K562 (cell line): ENCODE data around the gene PSMD1. TPM values are rescaled to one million over a fixed set of nuclear protein-coding genes. Genes with fewer than 3 reads are reported as not detected.

Experiments
- BHLHE40 ChIP-seq: IDR thresholded peaks from 2 replicates; pipeline ENCODE4 v1.6.1; 2011; ENCODE audit warnings: low read length, improper control_type of control experiment
- CBX8 ChIP-seq: fragments of 200-600 bp; sonication (generic); IDR thresholded peaks from 2 replicates; pipeline ENCODE4 v1.6.1; 2012; ENCODE audit warnings: borderline replicate concordance, mixed run types, low read depth, mild to moderate bottlenecking, moderate library complexity, mixed read lengths, low read length, control low read depth, inconsistent platforms; ENCODE audit not compliant: poor library complexity, severe bottlenecking; ENCODE audit errors: extremely low read depth
- CREM ChIP-seq: IDR thresholded peaks from 2 replicates; pipeline ENCODE4 v1.6.1; 2014; ENCODE audit warnings: antibody characterized with exemption, low read depth
- CXXC5 ChIP-seq: fragments of 250-450 bp; sonication (Bioruptor Pico); IDR thresholded peaks from 2 replicates; pipeline ENCODE4 v1.8.0; 2022; ENCODE audit warnings: inconsistent platforms, mild to moderate bottlenecking, moderate library complexity
- FOXK1 ChIP-seq: sonication (generic); formaldehyde crosslinking; IDR thresholded peaks from 2 replicates; pipeline ENCODE4 v1.8.0; 2022; ENCODE audit warnings: missing genetic modification reagents, mild to moderate bottlenecking, borderline replicate concordance
- GTF2F1 ChIP-seq: IDR thresholded peaks from 2 replicates; pipeline ENCODE4 v1.6.1; 2011; ENCODE audit warnings: low read depth, low read length, improper control_type of control experiment
- MXD1 ChIP-seq: fragments of 250-450 bp; sonication (Bioruptor Pico); IDR thresholded peaks from 2 replicates; pipeline ENCODE4 v1.8.0; 2021; ENCODE audit warnings: borderline replicate concordance, mild to moderate bottlenecking, moderate library complexity; ENCODE audit not compliant: poor library complexity, severe bottlenecking
- NELFE ChIP-seq: IDR thresholded peaks from 2 replicates; pipeline ENCODE4 v1.6.1; 2011; ENCODE audit warnings: mild to moderate bottlenecking; ENCODE audit not compliant: insufficient read depth, insufficient read length
- POLR2H ChIP-seq: IDR thresholded peaks from 2 replicates; pipeline ENCODE4 v1.6.1; 2016; ENCODE audit warnings: missing genetic modification characterization, low read depth, mild to moderate bottlenecking, control low read depth, missing compliant biosample characterization, moderate library complexity
- RBM14 ChIP-seq: fragments of 200-400 bp; formaldehyde crosslinking; IDR thresholded peaks from 2 replicates; pipeline ENCODE4 v1.6.1; 2018; ENCODE audit warnings: low read depth, mild to moderate bottlenecking, low read length, moderate library complexity, borderline replicate concordance; ENCODE audit not compliant: insufficient read depth
- SMARCE1 ChIP-seq: fragments of 450-650 bp; IDR thresholded peaks from 2 replicates; pipeline ENCODE4 v1.7.1; 2016; ENCODE audit warnings: mild to moderate bottlenecking
- TCFL5 ChIP-seq: fragments of 250-450 bp; sonication (Bioruptor Pico); conservative IDR thresholded peaks from 2 replicates; pipeline ENCODE4 v1.6.1; 2021; ENCODE audit warnings: mild to moderate bottlenecking, moderate library complexity, matching md5 sums
- TEAD4 ChIP-seq, 2 experiments: sonication (generic) in 1 of 2; formaldehyde crosslinking in 1 of 2; IDR thresholded peaks; 2 replicates each; pipeline versions ENCODE4 v1.6.1 to v1.8.0; 2012 to 2022; ENCODE audit warnings: borderline replicate concordance in 1 of 2, inconsistent platforms in 1 of 2, low read length in 1 of 2, mild to moderate bottlenecking in 1 of 2, missing genetic modification reagents in 1 of 2
- TFAM ChIP-seq: fragments of 250-450 bp; sonication (Bioruptor Pico); conservative IDR thresholded peaks from 2 replicates; pipeline ENCODE4 v1.5.0; 2021; ENCODE audit warnings: mild to moderate bottlenecking, moderate library complexity
- THRA ChIP-seq: fragments of 450-650 bp; IDR thresholded peaks from 2 replicates; pipeline ENCODE4 v1.6.1; 2017; ENCODE audit warnings: mild to moderate bottlenecking, moderate library complexity
- ZBTB1 ChIP-seq: sonication (generic); formaldehyde crosslinking; IDR thresholded peaks from 2 replicates; pipeline ENCODE4 v1.8.1; 2023; ENCODE audit warnings: missing genetic modification reagents, low read depth, mild to moderate bottlenecking, borderline replicate concordance
- ZNF589 ChIP-seq: fragments of 200-800 bp; sonication (Bioruptor generic); IDR thresholded peaks from 2 replicates; pipeline ENCODE4 v1.6.1; 2016; ENCODE audit warnings: low read depth, missing genetic modification characterization, missing compliant biosample characterization
- polyA plus RNA-seq, 8 experiments: library from polyadenylated mRNA; depleted of rRNA in 4 of 8; stranded (reverse) in 5 of 8; unstranded in 3 of 8; fragments of >200 nt; fragmentation: Nextera tagmentation in 2 of 8; fragmentation: Illumina TruSeq in 1 of 8; extraction: Ambion mirVana in 2 of 8; extraction: Trizol in 1 of 8; gene quantifications; 2 replicates each; pipeline versions ENCODE4 v1.2.1 to v1.2.3, GENCODE V29; 2011 to 2014; ENCODE audit warnings: inconsistent platforms in 1 of 8, missing spikeins in 1 of 8
- total RNA-seq, 7 experiments: library from RNA; depleted of rRNA in 6 of 7; stranded (reverse); fragments of >200 nt in 6 of 7; fragmentation: Illumina TruSeq in 2 of 7; extraction: Trizol in 2 of 7; gene quantifications; 2 replicates each; pipeline versions ENCODE4 v1.2.1 to v1.2.3, GENCODE V29; 2011 to 2021; ENCODE audit warnings: low replicate concordance in 1 of 7
- TF ChIP-seq, protein P1 (sequence below), 2 experiments: IDR thresholded peaks; 2 replicates each; pipeline ENCODE4 v1.6.1; 2011; ENCODE audit warnings: borderline replicate concordance in 1 of 2, control low read depth in 1 of 2, low read depth in 1 of 2, low read length in 1 of 2, mild to moderate bottlenecking in 1 of 2, mixed read lengths in 1 of 2, moderate library complexity in 1 of 2; ENCODE audit not compliant: insufficient read depth in 1 of 2, insufficient read length in 1 of 2, poor library complexity in 1 of 2, severe bottlenecking in 1 of 2; ENCODE audit errors: extremely low read depth in 1 of 2
- TF ChIP-seq, protein P2 (sequence below): fragments of 450-650 bp; conservative IDR thresholded peaks from 2 replicates; pipeline ENCODE4 v1.6.1; 2016; ENCODE audit warnings: missing genetic modification characterization, low read depth, mild to moderate bottlenecking, missing compliant biosample characterization, moderate library complexity
- TF ChIP-seq, protein P3 (sequence below): sonication (generic); formaldehyde crosslinking; IDR thresholded peaks from 2 replicates; pipeline ENCODE4 v1.8.1; 2023; ENCODE audit warnings: mild to moderate bottlenecking, missing genetic modification reagents

Gene PSMD1
- total and polyA plus RNA-seq, 9 of the 15 experiments (the other 6 are each of a cell fraction or from before 2014, with no cell fraction given): 100 to 257 (median 147) TPM

GRCh38 chr2:231181860-231182512, 125.3 kb downstream of the PSMD1 start (continued):
- TF ChIP-seq, protein P1, sequence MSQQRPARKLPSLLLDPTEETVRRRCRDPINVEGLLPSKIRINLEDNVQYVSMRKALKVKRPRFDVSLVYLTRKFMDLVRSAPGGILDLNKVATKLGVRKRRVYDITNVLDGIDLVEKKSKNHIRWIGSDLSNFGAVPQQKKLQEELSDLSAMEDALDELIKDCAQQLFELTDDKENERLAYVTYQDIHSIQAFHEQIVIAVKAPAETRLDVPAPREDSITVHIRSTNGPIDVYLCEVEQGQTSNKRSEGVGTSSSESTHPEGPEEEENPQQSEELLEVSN (IDR thresholded peaks at IDR 0.05; ENCODE audit: borderline replicate concordance in 1 of 2, extremely low read depth in 1 of 2, insufficient read depth in 1 of 2, insufficient read length in 1 of 2, low read depth in 1 of 2, low read length in 1 of 2, poor library complexity in 1 of 2, severe bottlenecking in 1 of 2): peak in 1 of 2 experiments; percentile 29
- TF ChIP-seq TFAM (CRISPR knock-in tag): no peak
- TF ChIP-seq TEAD4 (IDR thresholded peaks at IDR 0.05; ENCODE audit: low read length): no peak
- no peak for TF ChIP-seq TEAD4 (CRISPR knock-in tag; IDR thresholded peaks at IDR 0.05; ENCODE audit: borderline replicate concordance)
- no peak for TF ChIP-seq CBX8
- TF ChIP-seq NELFE: no peak
- TF ChIP-seq THRA: peak; percentile 89
- peak; percentile 71 for TF ChIP-seq CXXC5
- no peak for TF ChIP-seq TCFL5 (CRISPR knock-in tag)
- TF ChIP-seq ZNF589: 0 out of 2 replicates have a peak, but pooled peaks have one; percentile 33
- peak; percentile 30; the same call in 1 of the 2 replicates for TF ChIP-seq SMARCE1
- no peak for TF ChIP-seq RBM14
- no peak for TF ChIP-seq MXD1 (CRISPR knock-in tag)
- TF ChIP-seq, protein P2, sequence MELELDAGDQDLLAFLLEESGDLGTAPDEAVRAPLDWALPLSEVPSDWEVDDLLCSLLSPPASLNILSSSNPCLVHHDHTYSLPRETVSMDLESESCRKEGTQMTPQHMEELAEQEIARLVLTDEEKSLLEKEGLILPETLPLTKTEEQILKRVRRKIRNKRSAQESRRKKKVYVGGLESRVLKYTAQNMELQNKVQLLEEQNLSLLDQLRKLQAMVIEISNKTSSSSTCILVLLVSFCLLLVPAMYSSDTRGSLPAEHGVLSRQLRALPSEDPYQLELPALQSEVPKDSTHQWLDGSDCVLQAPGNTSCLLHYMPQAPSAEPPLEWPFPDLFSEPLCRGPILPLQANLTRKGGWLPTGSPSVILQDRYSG (tag): peak; percentile 77
- no peak for TF ChIP-seq FOXK1
- no peak for TF ChIP-seq ZBTB1
- TF ChIP-seq, protein P3, sequence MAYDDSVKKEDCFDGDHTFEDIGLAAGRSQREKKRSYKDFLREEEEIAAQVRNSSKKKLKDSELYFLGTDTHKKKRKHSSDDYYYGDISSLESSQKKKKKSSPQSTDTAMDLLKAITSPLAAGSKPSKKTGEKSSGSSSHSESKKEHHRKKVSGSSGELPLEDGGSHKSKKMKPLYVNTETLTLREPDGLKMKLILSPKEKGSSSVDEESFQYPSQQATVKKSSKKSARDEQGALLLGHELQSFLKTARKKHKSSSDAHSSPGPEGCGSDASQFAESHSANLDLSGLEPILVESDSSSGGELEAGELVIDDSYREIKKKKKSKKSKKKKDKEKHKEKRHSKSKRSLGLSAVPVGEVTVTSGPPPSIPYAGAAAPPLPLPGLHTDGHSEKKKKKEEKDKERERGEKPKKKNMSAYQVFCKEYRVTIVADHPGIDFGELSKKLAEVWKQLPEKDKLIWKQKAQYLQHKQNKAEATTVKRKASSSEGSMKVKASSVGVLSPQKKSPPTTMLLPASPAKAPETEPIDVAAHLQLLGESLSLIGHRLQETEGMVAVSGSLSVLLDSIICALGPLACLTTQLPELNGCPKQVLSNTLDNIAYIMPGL (CRISPR knock-in tag): no peak
- TF ChIP-seq GTF2F1: no peak
- peak; percentile 41; the same call in 1 of the 2 replicates for TF ChIP-seq BHLHE40
- no peak for TF ChIP-seq POLR2H (tag)
- TF ChIP-seq CREM: 0 out of 2 replicates have a peak, but pooled peaks have one; percentile 12
